LNCaP clone FGC (cell line): Measurements from ENCODE around the gene AJM1.
A peak's percentile ranks its signal among the peaks of the same experiment; 100 is the strongest.

ENCODE experiments used
- DNase-seq: peaks from one replicate; pipeline ENCODE4 v3.0.0-alpha.2; 2011; ENCODE audit warnings: low read depth
- H3K4me3 ChIP-seq: 2 replicates; pipeline ENCODE4 v1.5.1; 2011; ENCODE audit warnings: mild to moderate bottlenecking, low read depth, low read length, control low read depth
- CTCF ChIP-seq: IDR thresholded peaks from 2 replicates; pipeline ENCODE4 v1.5.1; 2012; ENCODE audit warnings: mild to moderate bottlenecking; ENCODE audit not compliant: control insufficient read depth, insufficient read depth; ENCODE audit errors: extremely low read depth

The AJM1 gene

DNA sequence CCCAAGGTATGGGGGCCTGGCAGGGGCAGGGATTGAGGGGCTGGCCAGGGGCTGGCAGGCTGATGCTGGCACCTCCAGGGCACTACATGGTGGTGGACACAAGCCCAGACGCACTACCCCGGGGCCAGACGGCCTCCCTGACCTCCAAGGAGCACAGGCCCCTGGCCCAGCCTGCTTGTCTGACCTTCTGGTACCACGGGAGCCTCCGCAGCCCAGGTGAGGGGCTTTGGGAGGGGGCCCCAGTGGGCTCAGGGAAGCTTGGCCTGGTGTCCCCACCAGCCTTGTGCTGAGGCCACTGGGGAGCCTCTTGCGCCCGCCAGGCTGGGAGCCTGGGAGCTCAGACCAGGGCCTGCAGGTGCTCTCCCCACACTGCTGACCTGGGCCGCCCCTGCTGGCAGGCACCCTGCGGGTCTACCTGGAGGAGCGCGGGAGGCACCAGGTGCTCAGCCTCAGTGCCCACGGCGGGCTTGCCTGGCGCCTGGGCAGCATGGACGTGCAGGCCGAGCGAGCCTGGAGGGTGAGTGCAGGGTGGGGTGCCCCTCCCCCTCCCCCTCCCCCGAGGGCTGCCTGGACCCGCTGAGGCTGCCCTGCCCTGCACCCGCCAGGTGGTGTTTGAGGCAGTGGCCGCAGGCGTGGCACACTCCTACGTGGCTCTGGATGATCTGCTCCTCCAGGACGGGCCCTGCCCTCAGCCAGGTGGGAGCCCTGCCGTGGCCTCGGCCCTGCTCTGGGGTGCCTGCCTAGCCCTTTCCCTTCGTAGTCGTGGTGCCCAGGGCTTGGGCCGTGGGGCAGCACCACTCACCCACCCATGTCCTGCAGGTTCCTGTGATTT lies 15.5 kb downstream of the AJM1 start:
- DNase-seq, result no peak
- TF ChIP-seq CTCF, result no peak
- no peak overlapping the region for H3K4me3 ChIP-seq

- no peak for TF ChIP-seq CTCF
- DNase-seq, result no peak
Measured at GRCh38 chr9:136858452-136858843, 16.2 kb downstream of the AJM1 start.

GRCh38 chr9:136858844-136859757 lies 16.8 kb downstream of the AJM1 start:
- peak; percentile 77 for DNase-seq
- no peak overlapping the region for H3K4me3 ChIP-seq
- 0 out of 2 replicates have a peak, but pooled peaks have one; percentile 3 for TF ChIP-seq CTCF

More at GRCh38 chr9:136858452-136858843, 16.2 kb downstream of the AJM1 start:
- H3K4me3 ChIP-seq, result no peak overlapping the region

- H3K4me3 ChIP-seq, result no peak overlapping the region
- no peak for TF ChIP-seq CTCF
- DNase-seq, result no peak
Measured at GRCh38 chr9:136860529-136860928, 18.3 kb downstream of the AJM1 start.

- no peak overlapping the region for H3K4me3 ChIP-seq
- DNase-seq, result no peak
- no peak for TF ChIP-seq CTCF
Measured at GRCh38 chr9:136860933-136861873, 18.9 kb downstream of the AJM1 start.

GRCh38 chr9:136861874-136862457 lies 19.7 kb downstream of the AJM1 start:
- DNase-seq, result no peak
- H3K4me3 ChIP-seq, result no peak overlapping the region
- TF ChIP-seq CTCF, result no peak
